NB4 (cell line): Measurements from ENCODE around the gene ARMH2.

Experiments used
- DNase-seq: peaks from one replicate; pipeline ENCODE4 v3.0.0; 2010; ENCODE audit warnings: low read depth
- H3K4me3 ChIP-seq: one replicate; pipeline ENCODE4 v1.5.1; 2011; ENCODE audit warnings: mild to moderate bottlenecking, low read depth, low read length, moderate library complexity
- MYC ChIP-seq: IDR thresholded peaks from 2 replicates; pipeline ENCODE4 v1.6.1; 2011; ENCODE audit warnings: low read depth, low read length
- POLR2A ChIP-seq: IDR thresholded peaks from 2 replicates; pipeline ENCODE4 v1.6.1; 2011; ENCODE audit warnings: mild to moderate bottlenecking; ENCODE audit not compliant: insufficient read length; ENCODE audit errors: extremely low read depth
- TF ChIP-seq, protein P1 (sequence below): IDR thresholded peaks from 2 replicates; pipeline ENCODE4 v1.6.1; 2011; ENCODE audit warnings: low read depth, low read length
- TF ChIP-seq, protein P2 (sequence below): IDR thresholded peaks from one replicate; pipeline ENCODE4 v1.5.1; 2012; ENCODE audit warnings: low read depth, low read length

ARMH2 gene

DNA sequence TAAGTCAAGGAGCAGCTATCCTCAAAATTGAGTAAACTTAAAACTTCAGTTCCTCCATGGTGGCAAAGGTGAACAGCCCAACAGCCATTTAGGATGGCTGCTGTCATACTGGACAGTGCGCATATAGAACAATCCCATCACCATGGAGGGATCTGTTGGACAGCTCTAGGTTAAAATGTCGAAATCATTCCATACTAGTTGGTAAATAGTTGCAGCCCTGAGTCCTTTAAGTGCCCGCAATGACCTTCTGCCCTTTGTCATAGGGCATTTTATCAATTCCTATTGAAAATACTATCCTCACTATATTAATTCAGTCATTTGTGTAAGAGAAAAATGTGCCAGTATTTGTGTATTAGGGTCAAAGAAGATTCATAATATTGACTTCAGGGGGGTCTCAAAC, 8.9 kb upstream of the ARMH2 start:
- no peak overlapping the region for H3K4me3 ChIP-seq
- TF ChIP-seq, protein P1, sequence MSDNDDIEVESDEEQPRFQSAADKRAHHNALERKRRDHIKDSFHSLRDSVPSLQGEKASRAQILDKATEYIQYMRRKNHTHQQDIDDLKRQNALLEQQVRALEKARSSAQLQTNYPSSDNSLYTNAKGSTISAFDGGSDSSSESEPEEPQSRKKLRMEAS = no peak
- no peak for TF ChIP-seq POLR2A
- TF ChIP-seq, protein P2, sequence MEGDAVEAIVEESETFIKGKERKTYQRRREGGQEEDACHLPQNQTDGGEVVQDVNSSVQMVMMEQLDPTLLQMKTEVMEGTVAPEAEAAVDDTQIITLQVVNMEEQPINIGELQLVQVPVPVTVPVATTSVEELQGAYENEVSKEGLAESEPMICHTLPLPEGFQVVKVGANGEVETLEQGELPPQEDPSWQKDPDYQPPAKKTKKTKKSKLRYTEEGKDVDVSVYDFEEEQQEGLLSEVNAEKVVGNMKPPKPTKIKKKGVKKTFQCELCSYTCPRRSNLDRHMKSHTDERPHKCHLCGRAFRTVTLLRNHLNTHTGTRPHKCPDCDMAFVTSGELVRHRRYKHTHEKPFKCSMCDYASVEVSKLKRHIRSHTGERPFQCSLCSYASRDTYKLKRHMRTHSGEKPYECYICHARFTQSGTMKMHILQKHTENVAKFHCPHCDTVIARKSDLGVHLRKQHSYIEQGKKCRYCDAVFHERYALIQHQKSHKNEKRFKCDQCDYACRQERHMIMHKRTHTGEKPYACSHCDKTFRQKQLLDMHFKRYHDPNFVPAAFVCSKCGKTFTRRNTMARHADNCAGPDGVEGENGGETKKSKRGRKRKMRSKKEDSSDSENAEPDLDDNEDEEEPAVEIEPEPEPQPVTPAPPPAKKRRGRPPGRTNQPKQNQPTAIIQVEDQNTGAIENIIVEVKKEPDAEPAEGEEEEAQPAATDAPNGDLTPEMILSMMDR = no peak
- TF ChIP-seq MYC = no peak
- no peak for DNase-seq

DNA sequence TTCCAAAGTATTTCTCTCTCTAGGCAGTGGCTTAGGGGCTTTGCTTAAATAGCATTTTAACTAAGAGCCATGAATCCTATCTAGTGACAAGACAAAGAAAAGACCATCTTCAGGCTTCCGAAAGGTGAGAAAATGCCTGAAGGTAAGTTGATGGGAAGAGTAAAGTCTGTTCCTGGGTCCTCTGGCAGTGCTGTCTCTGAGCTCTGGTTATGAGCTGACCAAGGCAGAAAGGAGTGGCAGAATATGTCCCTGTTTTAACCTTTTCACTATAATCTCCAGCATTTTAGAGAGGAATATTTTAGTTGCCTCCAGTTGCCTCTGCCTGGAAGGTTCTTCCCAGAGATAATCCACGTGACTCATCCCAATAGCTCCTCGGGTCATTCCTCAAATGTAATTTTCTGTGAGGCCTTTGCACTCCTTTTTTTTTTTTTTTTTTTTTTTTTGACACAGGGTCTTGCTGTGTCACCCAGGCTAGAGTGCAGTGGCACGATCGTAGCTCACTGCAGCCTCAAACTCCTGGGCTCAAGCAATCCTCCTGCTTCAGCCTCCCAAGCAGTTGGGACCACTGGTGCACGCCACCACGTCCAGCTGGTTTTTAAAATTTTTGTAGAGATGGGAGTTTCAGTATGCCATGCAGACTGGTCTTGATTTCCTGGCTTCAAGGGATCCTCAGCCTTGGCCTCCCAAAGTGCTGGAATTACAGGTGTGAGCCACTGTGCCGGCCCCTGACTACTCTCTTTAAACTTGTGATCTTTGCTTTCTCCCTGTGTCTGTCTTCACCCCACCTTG, 3.7 kb upstream of the ARMH2 start:
- TF ChIP-seq, protein P2 = no peak
- TF ChIP-seq, protein P1 = no peak
- no peak for TF ChIP-seq MYC
- no peak for TF ChIP-seq POLR2A
- DNase-seq = no peak
- H3K4me3 ChIP-seq = no peak overlapping the region

DNA sequence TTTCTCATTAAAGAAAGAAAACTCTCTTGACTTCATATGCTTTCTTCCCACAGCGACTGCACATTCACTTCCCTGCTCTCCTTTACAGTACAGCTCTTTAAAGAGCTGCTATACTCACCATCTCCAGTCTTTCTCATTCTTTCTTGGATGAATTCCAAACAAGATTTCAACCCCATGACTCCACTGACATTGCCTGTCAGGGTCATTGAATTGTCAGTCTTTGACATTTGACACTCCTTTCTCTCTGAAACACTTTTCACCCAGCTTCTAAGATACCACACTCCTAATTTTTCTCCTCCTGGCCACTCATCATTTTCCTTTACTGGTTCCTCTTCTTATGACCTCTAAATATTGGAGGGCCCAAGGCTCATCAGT, 811 bp upstream of the ARMH2 start:
- no peak for DNase-seq
- no peak for TF ChIP-seq MYC
- no peak overlapping the region for H3K4me3 ChIP-seq

DNA sequence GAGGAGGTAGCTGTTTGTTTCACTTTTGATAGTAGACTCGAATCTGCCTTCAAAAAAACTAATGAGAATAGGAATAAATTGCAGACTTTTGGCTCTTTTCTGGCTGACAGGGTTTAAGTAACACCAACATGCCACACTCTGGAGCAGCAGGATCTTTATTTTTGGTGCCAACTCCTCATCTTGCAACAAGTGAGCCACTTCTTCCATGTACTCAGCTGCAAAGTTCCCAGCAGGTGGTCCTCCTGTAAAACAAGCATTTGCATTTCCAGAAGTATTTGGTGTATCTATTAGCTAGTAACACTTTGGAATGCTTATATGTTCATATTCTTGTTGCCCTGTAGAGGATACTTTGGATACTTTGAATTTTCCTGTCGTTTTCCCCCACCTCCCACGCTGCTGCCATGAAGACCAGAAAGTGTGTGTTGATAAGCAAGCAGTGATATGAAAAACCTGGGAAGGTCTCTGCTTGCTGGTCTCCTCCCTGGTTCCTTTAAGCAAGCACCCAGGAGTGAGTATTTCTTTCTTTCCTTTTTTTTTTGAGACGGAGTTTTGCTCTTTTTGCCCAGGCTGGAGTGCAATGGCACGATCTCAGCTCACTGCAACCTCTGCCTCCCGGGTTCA, 1.0 kb downstream of the ARMH2 start:
- TF ChIP-seq, protein P1 = no peak
- TF ChIP-seq POLR2A (no peak), MYC (no peak)
- TF ChIP-seq, protein P2 = no peak
- no peak overlapping the region for H3K4me3 ChIP-seq
- DNase-seq = no peak

DNA sequence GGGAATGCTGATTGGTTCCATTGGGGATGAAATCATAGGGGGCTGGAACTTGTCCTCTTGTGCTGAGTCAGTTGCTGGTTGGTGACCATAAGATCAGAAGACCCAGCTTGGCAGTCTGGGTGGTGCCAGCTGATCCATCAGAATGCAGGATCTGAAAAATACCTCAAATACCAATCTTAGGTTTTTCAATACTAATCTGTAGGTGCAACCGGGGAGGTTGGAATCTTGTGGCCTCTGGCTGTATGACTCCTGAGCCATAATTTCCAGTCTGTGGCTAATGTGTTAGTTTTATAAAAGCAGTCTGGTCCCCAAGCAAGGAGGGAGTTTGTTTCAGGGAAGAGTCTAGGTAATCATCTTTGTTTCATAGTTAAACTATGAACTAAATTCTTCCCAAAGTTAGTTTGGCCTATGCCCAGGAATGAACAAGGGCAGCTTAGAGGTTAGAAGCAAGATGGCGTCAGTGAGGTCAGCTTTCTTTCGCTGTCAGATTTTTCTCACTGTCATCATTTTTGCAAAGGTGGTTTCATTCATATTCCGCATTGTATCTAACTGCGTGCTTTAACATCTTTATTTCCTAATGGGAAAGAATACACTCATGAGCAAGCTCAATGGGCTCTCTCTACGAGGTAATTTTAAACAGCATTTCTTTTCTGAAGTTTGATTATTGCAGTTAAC, 2.0 kb downstream of the ARMH2 start:
- no peak for DNase-seq
- TF ChIP-seq POLR2A (no peak), MYC (no peak)
- TF ChIP-seq, protein P1 = no peak
- TF ChIP-seq, protein P2 = no peak
- H3K4me3 ChIP-seq = no peak overlapping the region

DNA sequence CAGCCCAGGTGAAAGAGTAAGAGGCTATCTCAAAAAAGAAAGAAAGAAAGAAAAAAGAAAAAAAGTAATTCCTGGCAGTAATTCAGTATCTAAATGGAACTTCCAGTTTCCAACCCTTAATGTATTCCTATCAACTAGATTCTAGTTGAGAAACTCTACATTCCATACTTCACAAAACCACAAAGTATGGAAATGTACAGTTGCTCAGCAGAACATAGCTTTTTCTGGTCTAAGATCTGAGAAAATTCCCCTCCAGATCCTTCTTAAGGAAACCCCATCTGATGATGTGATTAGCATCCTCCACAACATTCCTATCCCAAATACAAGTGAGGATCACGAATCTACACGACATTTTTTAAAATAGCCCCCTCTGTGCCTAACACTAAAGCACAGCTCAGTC, 3.6 kb downstream of the ARMH2 start:
- TF ChIP-seq MYC (no peak), POLR2A (no peak)
- TF ChIP-seq, protein P1 = no peak
- TF ChIP-seq, protein P2 = no peak
- DNase-seq = no peak
- H3K4me3 ChIP-seq = no peak overlapping the region
